ENCODE data around the gene ATP6V0D1.
"Not testable (repeated sequence)": the region's sequence is repeated elsewhere in the genome, so short reads cannot be mapped to it uniquely, and the experiment has no call there.

The ATP6V0D1 gene

DNA sequence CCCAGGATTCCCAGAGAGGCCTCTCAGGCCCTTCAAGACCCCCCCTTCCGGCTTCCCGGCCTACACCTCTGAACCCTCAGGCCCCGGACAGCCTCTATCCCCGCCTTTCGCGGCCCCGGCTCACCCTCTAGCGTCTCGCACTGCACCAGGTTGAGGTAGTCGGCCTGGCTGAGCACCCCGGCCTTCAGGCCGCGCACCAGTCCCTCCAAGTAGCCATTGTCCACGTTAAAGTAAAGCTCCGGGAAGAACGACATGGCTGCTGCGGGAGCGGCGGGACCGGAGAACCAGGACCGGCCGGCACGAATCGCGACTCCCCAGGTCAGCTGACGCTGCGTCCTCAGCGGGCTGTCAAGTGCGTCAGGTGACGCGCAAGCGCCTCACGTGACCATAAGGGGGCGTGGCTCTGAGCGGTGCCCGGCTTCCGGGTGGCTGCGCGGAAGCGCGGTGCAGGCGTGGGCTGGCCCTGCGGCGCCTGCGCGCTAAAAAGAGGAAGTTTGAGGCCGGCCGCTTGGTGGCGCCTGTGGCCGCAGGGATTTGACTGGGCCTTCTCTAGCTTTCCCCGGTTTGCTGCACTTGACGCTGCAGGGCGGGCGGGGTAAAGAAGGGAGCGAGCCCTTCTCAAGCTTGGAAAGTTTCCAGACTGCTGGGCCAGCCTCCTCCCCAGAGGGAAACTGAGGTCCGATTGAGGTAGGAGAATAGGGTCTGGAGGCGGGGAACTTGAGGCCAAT, at the start of gene ATP6V0D1:
Gene ATP6V0D1, minus strand, starts transcription at position 325 of the 728 bp plus-strand sequence. Its CDS starts 71 bp downstream, at position 254.
- peak; percentile 100 for DNase-seq (ENCODE audit: low spot score)

DNA sequence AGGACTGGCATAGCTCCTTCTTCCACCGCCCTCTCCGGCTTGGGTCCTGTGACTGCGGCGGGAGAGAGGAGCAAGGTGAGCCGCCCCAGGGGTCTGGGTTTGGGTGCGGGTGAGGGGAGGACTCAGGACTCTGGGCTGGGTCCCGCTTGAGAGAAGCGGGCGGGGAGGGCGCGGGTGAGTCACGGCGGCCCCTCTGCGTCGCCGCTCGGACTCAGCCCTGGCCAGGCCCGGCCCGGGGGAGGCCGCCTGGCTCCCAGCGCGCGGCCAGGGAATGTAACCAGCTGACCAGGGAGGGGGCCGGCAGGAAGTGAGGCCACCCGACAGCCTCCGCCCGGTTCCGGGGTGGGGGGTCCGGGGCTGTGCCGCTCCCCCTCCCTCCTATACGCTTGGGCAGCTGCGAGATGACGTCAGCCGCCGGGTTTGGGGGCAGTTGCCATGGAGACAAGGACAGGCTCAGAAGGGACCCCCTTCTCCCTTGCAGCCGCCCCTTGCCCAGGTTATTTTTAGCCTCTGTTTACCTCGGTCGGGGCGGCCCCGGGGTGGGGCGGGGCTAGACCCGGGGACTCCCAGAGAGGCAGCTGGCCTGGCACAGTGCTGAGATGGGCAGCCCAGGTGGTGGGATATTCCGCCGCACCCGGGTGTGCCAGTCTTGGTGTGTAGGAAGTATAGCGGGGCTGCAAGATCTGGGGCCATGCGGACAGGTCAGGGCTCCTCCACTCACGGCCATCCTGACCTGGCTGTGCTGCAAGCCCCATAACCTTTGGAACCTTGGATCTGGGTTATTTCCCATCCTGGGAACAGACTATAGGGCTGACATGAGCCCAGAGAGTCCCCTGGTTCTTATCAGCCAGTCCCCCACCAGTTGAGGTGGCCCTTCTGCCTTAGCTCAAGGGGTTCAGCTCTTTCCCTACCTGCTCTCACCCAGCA, 49.3 kb upstream of the ATP6V0D1 start:
- DNase-seq (ENCODE audit: low spot score), result peak; percentile 90

DNA sequence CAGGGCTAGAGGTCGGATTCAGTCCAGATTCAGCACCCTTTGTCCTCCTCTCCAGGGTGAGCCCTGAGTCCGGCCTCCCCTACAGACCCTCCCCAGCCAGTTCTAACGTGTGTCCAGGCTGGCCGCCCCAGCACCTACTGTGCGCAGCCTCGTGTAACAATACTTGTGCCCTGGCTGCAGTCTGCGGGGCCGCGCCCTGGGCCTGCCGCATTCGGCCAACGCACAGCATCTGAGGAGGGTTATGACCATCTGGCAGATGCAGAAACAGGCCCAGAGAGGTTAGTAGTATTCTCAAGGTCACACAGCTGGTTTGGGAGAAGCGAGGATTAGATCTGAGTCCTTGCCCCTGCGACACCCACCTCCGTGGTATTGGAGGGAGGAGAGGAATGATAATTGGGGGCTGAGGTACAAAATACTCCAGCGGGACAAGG, 48.6 kb upstream of the ATP6V0D1 start:
- DNase-seq (ENCODE audit: low spot score), result no peak

DNA sequence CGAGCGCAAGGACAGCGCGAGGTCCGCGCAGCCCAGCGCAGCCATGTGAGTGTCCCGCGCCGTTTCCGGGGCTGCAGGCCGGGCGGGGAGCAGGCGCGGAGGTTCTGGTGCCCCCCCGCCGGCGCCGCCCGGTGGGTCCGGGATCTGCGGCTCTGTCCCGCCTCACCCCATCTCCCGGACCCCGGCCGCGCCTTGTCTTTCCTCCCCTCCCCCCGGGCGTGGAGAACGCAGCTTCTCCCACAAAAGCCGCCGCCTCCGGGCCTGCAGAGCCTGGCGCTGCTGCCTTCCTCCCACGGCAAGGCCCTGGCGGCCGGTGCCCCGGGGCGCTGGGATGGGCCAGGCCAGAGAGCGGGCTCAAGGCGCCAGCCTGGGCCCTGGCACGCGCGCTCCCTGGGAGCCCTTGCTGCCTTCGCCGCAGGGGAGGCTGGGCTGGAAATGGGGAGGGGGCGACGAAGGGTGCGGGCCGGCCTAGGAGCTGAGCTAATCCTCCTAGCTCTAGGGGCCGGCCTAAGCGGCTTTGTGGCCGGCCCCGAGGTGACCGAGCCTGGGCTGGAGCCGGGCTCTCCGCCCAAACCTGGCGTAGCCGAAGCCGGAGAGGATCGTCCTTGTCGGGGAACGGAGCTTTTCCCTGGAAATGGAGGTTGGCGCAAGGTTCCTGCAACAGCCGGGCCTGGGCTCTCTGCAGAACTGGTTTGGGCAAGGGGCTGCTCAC, 48.1 kb upstream of the ATP6V0D1 start:
- DNase-seq (ENCODE audit: low spot score), result peak; percentile 68

DNA sequence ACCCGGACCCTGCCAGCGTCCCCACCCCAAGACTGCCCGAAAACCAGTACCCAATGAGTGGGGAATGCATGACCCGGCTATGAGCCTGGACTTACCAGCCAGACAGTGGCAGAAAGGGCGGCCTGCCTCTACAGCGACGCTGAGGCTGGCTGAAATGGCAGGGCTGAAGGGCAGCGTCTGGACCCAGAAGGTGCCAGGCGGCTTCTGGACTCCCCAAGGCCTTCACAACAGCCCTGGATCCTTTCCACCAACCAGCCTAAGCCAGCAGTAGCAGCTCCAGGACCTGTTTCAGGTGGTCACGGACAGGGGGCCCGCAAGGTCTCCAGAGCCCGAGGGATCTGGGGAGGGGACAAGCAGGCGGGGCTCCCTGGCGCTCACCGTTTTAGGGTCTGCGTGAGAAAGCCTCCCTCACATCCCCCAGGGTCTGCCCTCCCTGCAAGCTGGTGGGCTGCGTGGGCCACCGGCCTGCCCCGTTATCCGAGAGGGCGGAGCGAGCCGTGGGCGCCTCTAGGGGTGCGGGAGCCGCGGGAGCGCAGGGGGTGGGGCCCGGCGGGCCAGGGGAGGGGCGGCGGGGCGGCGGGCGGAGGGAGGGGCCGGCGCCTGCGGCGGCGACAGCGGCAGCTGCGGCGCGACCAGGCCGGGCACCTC, 47.4 kb upstream of the ATP6V0D1 start, which contains the start of gene RIPOR1:
Gene RIPOR1, plus strand, starts transcription at position 608 of the 648 bp plus-strand sequence. CDS start 9,618 bp downstream, outside the sequence.
- DNase-seq (ENCODE audit: low spot score), result peak; percentile 86

DNA sequence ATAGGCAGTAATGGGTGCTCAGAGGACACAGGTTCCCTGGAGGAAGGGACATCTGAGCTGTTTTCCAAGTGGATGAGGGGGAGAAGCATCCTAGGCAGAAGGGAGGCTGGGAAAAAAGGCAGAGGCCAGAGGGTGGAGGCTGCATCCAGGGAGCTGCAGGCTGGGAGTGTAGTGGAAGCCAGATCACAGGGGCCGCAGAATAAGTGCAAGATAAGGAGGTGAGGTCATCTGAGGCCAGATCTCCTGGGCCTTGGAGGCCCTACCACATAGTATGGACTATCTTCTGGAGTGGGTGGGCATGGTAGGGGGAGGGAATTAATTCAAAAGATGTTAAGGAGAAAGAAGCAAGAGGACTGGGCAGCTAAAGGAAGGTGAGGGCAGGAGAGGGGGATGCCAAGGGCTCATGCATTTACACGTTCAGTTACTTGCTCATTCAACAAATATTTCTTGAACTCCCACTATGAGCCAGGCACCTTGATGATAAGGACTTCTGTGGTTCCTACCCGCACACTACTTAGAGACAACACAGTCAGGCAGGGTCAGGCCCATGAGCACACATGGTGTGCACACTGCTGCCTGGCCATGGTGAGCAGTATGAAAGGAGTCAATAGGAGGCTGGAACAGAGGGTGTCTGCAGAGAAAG, 45.3 kb upstream of the ATP6V0D1 start:
- DNase-seq (ENCODE audit: low spot score), result no peak

DNA sequence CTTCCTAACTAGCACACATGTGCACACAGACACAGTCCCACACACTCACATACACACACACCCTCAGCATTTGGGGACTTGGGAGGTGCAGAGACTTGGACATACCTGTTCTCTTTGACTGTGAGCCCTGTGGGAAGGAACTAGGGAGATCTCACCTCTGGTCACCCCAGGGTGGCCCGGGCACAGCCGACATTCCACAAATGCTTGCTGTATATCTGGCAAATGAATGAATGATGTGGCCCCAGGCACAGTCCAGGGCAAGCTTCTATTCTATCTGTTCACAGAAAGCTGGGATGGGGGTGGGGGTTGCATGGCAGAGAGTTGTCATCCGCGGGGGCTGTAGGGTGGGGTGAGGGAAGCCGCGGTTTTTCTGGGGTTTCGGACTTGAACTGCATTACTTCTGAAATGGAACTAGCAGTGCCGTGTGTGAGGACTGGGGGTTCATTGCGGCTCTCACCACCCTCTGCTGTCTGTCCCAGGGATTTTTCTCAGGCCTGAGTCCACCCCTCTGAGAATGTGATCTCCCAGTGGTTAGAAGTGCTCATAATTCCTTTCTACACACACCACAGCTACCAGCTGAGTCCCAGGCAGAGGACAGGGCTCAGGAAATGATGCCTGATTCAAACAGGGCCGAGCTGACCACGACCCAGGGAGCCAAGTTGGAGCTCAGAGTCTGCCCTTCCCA, 44.4 kb upstream of the ATP6V0D1 start:
- no peak for DNase-seq (ENCODE audit: low spot score)

DNA sequence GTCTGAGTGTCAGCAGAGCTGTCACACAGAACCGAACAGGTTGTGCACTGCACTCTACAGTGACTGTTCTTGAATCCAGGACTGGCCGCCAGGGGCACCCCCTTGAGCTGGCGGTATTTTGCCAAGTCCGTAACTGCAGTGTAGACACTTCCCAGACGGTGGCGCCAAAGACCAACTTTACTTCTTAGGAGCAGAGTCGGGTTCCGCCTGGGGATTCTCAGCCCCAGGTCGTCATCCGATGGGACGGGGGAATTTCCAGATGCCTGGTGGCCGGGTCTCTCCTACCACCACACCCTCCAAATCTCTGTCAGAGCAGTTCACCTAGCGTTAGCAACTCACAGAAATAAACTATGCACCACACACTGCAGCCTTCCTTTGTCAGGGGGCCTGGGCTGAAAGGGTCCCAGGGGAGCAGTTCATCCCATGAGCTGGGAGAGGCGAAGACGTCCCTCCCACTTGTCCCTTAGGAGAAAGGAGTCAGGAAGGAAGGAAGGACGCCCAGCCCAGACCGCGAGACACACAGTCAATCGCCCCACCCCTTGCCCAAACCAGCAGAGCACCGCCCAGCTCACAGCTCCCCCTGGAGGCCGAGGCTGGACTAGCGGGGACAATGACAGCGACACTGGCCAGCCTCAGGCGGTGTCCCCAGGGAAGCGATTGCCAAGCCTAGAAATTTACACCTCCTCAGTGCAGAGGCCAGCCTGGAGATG, 40.3 kb upstream of the ATP6V0D1 start:
- DNase-seq (ENCODE audit: low spot score), result peak; percentile 95

DNA sequence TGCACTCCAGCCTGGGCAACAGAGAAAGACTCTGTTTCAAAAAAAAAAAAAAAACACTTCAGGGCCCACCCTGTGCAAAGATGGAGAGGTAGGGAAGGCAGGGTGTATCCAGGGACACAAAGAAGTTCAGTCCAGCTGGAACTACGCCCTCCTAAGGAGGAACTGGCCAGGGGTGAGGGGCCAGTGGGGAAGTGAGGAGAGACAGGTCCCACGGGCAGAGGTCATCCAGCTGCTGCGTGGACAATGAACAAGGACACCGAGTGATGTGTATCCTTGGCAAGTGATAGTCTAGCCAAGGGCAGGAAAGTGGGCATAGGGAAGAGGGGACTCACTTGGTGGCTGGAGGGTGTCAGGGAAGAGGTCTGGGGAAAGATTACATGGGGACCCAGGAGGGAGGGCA, 38.3 kb upstream of the ATP6V0D1 start:
- no peak for DNase-seq (ENCODE audit: low spot score)

DNA sequence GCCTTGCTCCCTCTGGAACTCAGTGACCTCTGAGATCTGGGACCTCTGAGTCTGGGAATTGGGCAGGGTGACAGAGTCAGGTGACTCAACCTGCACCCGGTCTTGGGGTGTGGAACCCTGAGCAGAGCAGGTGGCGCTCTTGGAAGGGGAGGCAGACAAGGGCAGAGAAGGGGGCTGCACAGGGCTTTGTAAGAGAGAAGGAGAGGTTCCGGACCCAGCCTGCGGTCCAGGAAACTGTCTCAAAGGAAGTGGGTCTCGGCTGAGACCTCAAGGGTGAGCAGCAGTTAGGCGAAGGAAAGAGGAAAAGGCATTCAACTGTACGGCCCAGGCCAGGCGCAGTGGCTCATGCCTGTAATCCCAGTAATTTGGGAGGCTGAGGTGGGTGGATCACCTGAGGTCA, 37.7 kb upstream of the ATP6V0D1 start:
- no peak for DNase-seq (ENCODE audit: low spot score)

DNA sequence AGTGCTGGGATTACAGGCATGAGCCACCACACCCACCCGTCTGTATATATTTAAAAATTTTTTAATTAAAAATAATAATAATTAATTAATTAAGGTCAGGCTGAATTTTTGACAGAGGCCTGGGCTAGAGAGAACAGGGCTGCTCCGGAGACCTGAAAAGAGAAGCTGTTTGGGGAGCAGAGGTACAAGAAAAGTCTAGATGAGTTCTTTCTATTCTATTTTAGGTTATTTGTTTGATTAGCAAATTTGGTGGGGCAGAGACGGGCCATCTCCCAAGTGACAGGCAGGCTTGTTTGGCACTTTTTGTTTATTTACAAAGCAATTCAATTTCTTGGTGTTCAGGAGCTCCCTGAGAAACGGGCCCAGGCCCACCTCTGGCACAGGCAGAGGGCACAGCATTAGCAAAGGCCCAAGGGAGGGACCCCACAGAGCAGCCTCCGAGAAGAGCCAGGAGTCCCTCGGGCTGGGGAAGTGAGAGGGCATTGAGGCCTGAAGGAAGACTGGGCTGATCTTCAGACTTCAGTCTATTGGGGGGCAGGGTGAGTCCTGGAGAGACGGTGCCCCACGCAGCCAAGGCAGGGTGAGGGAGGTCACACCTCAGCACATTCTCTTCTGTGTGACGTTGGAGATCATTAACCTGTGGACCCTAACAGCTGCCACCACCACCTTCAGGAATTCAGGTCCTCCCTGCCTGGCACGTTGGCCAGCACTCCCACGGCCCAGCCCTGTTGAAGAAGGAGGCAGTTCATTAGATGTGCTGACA, 36.9 kb upstream of the ATP6V0D1 start:
- DNase-seq (ENCODE audit: low spot score), result no peak

DNA sequence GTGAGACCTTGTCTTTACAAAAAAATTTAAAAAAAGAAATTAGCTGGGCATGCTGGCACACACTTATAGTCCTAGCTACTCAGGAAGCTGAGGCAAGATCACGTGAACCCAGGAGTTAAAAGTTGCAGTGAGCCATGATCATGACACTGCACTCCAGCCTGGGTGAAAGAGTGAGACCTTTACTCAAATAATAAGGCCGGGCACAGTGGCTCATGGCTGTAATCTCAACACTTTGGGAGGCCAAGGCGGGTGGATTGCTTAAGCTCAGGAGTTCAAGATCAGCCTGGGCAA, 36.1 kb upstream of the ATP6V0D1 start:
- DNase-seq (ENCODE audit: low spot score), result no peak

DNA sequence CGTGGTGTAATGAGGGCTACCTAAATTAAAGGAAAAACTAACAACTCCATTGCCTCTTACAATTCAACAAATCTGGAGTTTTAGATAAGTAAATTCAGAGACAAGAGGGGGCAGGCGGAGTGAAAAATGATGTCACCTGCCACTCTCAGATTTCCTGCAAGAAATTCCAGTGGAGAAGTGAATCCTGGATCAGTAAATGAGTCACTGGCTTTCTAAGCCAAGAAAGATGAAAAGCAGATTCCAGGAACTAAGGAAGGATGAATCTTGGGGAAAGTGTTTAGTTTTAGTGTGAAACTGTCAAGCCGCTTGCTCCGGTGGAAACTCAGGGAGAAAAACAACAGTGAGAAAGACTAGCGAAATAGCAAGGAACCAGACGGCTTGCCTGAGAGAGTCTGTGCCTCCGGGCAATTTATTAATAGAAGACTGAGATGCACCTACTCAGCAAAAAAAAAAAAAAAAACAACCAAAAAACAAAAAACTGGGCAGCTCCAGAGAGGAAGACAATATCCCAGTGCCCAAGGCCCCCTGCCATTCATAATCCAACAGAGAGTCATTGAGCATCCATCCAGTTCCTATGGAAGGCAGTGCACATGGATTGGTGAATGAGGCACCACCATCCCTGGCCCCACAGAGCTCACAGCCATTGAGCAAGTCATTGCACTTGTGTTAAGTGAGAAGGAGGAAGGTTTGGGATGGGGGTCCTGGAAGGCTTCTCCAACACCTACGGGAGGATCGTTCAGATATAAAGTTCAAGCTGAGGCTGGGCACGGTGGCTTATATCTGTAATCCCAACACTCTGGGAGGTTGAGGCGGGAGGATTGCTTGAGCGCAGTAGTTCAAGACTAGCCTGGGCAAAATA, 35.6 kb upstream of the ATP6V0D1 start:
- peak; percentile 59 for DNase-seq (ENCODE audit: low spot score)

DNA sequence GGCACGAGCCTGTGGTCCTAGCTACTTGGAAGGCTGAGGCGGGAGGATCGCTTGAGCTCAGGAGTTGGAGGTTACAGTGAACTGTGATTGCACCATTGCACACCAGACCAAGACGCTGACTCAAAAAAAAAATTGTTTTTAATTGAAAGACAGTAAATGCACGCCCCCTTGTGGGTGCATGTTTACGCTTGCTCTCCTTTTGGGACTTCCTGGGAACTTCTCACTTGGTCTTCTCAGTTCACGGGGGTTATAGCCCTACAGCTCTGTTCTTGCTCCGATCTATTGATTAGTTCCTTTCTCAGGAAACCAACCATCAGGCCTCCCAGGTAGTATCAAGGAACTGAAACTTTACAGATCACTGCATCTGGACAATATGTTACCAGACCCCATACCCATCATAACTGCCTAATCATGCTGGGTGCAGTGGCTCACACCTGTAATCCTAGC, 33.4 kb upstream of the ATP6V0D1 start:
- peak; percentile 70 for DNase-seq (ENCODE audit: low spot score)

DNA sequence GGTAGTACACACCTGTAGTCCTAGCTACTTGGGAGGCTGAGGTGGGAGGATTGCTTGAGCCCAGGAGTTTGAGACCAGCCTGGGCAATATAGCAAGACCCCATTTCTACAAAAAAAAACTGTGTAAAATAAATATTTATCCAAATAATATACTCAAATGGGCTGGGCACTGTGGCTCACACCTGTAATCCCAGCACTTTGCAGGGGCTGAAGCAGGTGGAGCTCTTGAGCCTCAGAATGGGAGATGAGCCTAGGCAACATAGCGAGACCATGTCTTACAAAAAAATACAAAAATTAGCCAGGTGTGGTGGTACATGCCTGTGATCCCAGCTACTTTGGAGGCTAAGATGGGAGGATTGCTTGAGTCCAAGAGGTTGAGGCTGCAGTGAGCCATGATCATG, 32.9 kb upstream of the ATP6V0D1 start:
- not testable (repeated sequence) for DNase-seq (ENCODE audit: low spot score)

DNA sequence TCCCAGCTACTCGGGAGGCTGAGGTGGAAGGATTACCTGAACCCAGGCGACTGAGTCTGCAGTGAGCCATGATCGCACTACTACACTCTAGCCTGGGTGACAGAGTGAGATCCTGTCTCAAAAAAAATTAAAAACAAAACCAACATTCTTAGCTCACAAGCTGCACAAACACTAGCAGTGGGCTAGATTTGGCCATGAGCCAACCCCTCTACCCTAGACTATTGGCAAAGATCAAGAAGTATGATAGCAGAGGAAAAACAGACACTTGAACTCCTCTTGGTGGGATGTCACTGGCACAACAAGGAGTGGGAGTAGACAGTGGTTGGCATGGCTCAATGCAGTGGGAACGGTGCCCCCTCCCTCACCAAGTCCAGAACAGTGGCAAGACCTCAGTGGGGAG, 28.1 kb upstream of the ATP6V0D1 start:
- DNase-seq (ENCODE audit: low spot score), result no peak

DNA sequence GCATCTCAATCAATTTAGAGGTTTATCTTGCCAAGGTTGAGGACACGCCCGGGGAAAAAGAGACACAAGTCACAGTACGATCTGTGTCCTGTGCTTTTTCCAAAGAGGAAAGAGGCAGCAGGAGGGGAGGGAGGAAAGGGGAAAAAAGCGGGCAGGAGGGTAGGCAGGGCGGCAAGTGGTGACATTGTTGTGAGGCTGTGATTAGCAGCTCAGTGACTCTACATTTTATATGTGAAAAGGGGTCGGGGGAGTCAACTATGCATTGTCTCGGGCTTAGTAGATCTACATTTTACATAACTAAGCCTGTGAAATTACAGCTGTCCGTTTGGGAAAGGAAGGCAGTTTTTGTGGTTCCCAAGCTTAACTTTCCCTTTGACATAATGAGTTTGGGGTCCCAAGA, 25.5 kb upstream of the ATP6V0D1 start:
- no peak for DNase-seq (ENCODE audit: low spot score)

Data from AG20443 (cell line).